Karpas-422 (cell line): ENCODE results near the gene MS4A10. TPM values are rescaled to one million over a fixed set of nuclear protein-coding genes. Genes with fewer than 3 reads are reported as not detected.
A peak's percentile ranks its signal among the peaks of the same experiment; 100 is the strongest.

Experiments
- DNase-seq: peaks from one replicate; pipeline ENCODE4 v3.0.0-alpha.2; 2015
- H2AFZ ChIP-seq: fragments of 200-600 bp; sonication (generic); 2 replicates; pipeline ENCODE4 v1.6.1; 2014; ENCODE audit warnings: antibody characterized with exemption, low read length, mixed read lengths
- H3K27ac ChIP-seq: fragments of 200-600 bp; sonication (generic); 2 replicates; pipeline ENCODE4 v1.5.1; 2014; ENCODE audit warnings: mild to moderate bottlenecking, low read length, moderate library complexity
- H3K27me3 ChIP-seq: fragments of 200-600 bp; sonication (generic); 2 replicates; pipeline ENCODE4 v1.6.1; 2014; ENCODE audit warnings: low read length, mixed read lengths
- H3K36me3 ChIP-seq: fragments of 200-600 bp; sonication (generic); 2 replicates; pipeline ENCODE4 v1.6.1; 2014; ENCODE audit warnings: low read length, mixed read lengths; ENCODE audit not compliant: insufficient read depth
- H3K4me1 ChIP-seq: fragments of 200-600 bp; sonication (generic); 2 replicates; pipeline ENCODE4 v1.6.1; 2014; ENCODE audit warnings: mild to moderate bottlenecking, low read length, mixed read lengths
- H3K4me2 ChIP-seq: fragments of 200-600 bp; sonication (generic); 2 replicates; pipeline ENCODE4 v1.6.1; 2014; ENCODE audit warnings: low read length, low read depth, mild to moderate bottlenecking; ENCODE audit not compliant: poor library complexity, severe bottlenecking
- H3K4me3 ChIP-seq: fragments of 200-600 bp; sonication (generic); 2 replicates; pipeline ENCODE4 v1.5.1; 2014; ENCODE audit warnings: mild to moderate bottlenecking, antibody characterized with exemption, low read length, mixed read lengths
- H3K79me2 ChIP-seq: fragments of 200-600 bp; sonication (generic); 2 replicates; pipeline ENCODE4 v1.6.1; 2014; ENCODE audit warnings: mild to moderate bottlenecking, low read length, mixed read lengths
- H3K9ac ChIP-seq: fragments of 200-600 bp; sonication (generic); 2 replicates; pipeline ENCODE4 v1.6.0; 2014; ENCODE audit warnings: low read length
- H3K9me2 ChIP-seq: fragments of 200-600 bp; sonication (generic), shearing (Covaris generic); replicated peaks from 2 replicates; pipeline ENCODE4 v1.6.0; 2014; ENCODE audit warnings: mild to moderate bottlenecking, low read length, moderate library complexity; ENCODE audit not compliant: insufficient read depth
- H3K9me3 ChIP-seq: fragments of 300-700, 200-600 bp; sonication (generic); 2 replicates; pipeline ENCODE4 v1.6.1; 2014; ENCODE audit warnings: low read length, mixed read lengths
- H4K20me1 ChIP-seq: fragments of 200-600 bp; sonication (generic); 2 replicates; pipeline ENCODE4 v1.6.1; 2014; ENCODE audit warnings: mild to moderate bottlenecking, antibody characterized with exemption, low read length, low read depth; ENCODE audit not compliant: insufficient read depth
- total RNA-seq: library from RNA; depleted of rRNA; stranded (reverse); fragments of >200 nt; shearing (Covaris generic); gene quantifications from 2 replicates; pipeline ENCODE4 v1.2.3, GENCODE V29; 2014; ENCODE audit warnings: low replicate concordance

The MS4A10 gene
- total RNA-seq, 1 experiment from 2014 or later, result not detected

GRCh38 chr11:60777106-60777505 lies 8.0 kb upstream of the MS4A10 start:
- Histone ChIP-seq H2AFZ (no peak overlapping the region), H3K9ac (no peak overlapping the region), H3K79me2 (no peaks in the 10 kb centered on the region)

GRCh38 chr11:60777572-60777971 lies 7.6 kb upstream of the MS4A10 start:
- no peak for DNase-seq
- H3K79me2 ChIP-seq, result no peaks in the 10 kb centered on the region
- no peaks in the 10 kb centered on the region for H3K9me3 ChIP-seq
- H3K9me2 ChIP-seq, result no peaks in the 10 kb centered on the region
- H4K20me1 ChIP-seq, result no peaks in the 10 kb centered on the region
- H3K4me3 ChIP-seq, result no peak overlapping the region
- H2AFZ ChIP-seq, result no peak overlapping the region
- no peak overlapping the region for H3K4me2 ChIP-seq
- peaks cover 5% of the 10 kb centered on the region for H3K4me1 ChIP-seq
- H3K27ac ChIP-seq, result no peak overlapping the region
- no peaks in the 10 kb centered on the region for H3K36me3 ChIP-seq
- 0 out of 2 replicates have a peak, but pooled peaks cover 5% of the 10 kb centered on the region for H3K27me3 ChIP-seq
- H3K9ac ChIP-seq, result no peak overlapping the region

More at GRCh38 chr11:60777106-60777505, 8.0 kb upstream of the MS4A10 start:
- Histone ChIP-seq H3K9me2 (no peaks in the 10 kb centered on the region), H3K27ac (no peak overlapping the region), H3K4me3 (no peak overlapping the region), H3K27me3 (0 out of 2 replicates have a peak, but pooled peaks cover 5% of the 10 kb centered on the region), H3K4me1 (peaks cover 5% of the 10 kb centered on the region), H3K4me2 (no peak overlapping the region), H3K36me3 (no peaks in the 10 kb centered on the region), H3K9me3 (no peaks in the 10 kb centered on the region), H4K20me1 (no peaks in the 10 kb centered on the region)
- DNase-seq, result no peak

- Histone ChIP-seq H3K4me2 (no peak overlapping the region), H3K27me3 (0 out of 2 replicates have a peak, but pooled peaks cover 5% of the 10 kb centered on the region), H3K36me3 (no peaks in the 10 kb centered on the region), H3K4me1 (peaks cover 5% of the 10 kb centered on the region), H3K79me2 (no peaks in the 10 kb centered on the region), H3K9me3 (no peaks in the 10 kb centered on the region), H3K4me3 (no peak overlapping the region), H3K9me2 (no peaks in the 10 kb centered on the region), H3K9ac (no peak overlapping the region), H2AFZ (no peak overlapping the region), H4K20me1 (no peaks in the 10 kb centered on the region), H3K27ac (no peak overlapping the region)
- no peak for DNase-seq
Observed at GRCh38 chr11:60780065-60780464, 5.1 kb upstream of the MS4A10 start.

- H3K36me3 ChIP-seq, result no peaks in the 10 kb centered on the region
- H3K9me3 ChIP-seq, result no peaks in the 10 kb centered on the region
- no peak overlapping the region for H3K27ac ChIP-seq
- H3K9me2 ChIP-seq, result no peaks in the 10 kb centered on the region
- DNase-seq, result no peak
- H3K9ac ChIP-seq, result no peak overlapping the region
- H3K4me1 ChIP-seq, result peaks cover 1% of the 10 kb centered on the region
- no peaks in the 10 kb centered on the region for H4K20me1 ChIP-seq
- 0 out of 2 replicates have a peak, but pooled peaks cover 5% of the 10 kb centered on the region for H3K27me3 ChIP-seq
- no peak overlapping the region for H3K4me3 ChIP-seq
- H2AFZ ChIP-seq, result no peak overlapping the region
- no peaks in the 10 kb centered on the region for H3K79me2 ChIP-seq
- H3K4me2 ChIP-seq, result no peak overlapping the region
Observed at GRCh38 chr11:60780774-60781173, 4.4 kb upstream of the MS4A10 start.

GRCh38 chr11:60781286-60781980 lies 3.7 kb upstream of the MS4A10 start:
- no peak overlapping the region for H3K4me3 ChIP-seq
- H3K36me3 ChIP-seq, result no peaks in the 10 kb centered on the region
- no peaks in the 10 kb centered on the region for H3K9me2 ChIP-seq
- no peaks in the 10 kb centered on the region for H3K79me2 ChIP-seq
- H3K4me2 ChIP-seq, result no peak overlapping the region
- no peaks in the 10 kb centered on the region for H3K4me1 ChIP-seq
- H3K9ac ChIP-seq, result no peak overlapping the region
- no peaks in the 10 kb centered on the region for H4K20me1 ChIP-seq
- 0 out of 2 replicates have a peak overlapping the region, but pooled peaks have one; percentile 12 for H2AFZ ChIP-seq
- no peak for DNase-seq
- no peaks in the 10 kb centered on the region for H3K9me3 ChIP-seq
- H3K27me3 ChIP-seq, result 0 out of 2 replicates have a peak, but pooled peaks cover 5% of the 10 kb centered on the region
- no peak overlapping the region for H3K27ac ChIP-seq

GRCh38 chr11:60781981-60782316 lies 3.2 kb upstream of the MS4A10 start:
- Histone ChIP-seq H3K9me3 (no peaks in the 10 kb centered on the region), H3K27me3 (0 out of 2 replicates have a peak, but pooled peaks cover 2% of the 10 kb centered on the region), H3K4me3 (no peak overlapping the region), H4K20me1 (no peaks in the 10 kb centered on the region), H2AFZ (no peak overlapping the region), H3K9ac (no peak overlapping the region), H3K4me1 (no peaks in the 10 kb centered on the region), H3K27ac (no peak overlapping the region), H3K4me2 (no peak overlapping the region), H3K79me2 (no peaks in the 10 kb centered on the region), H3K9me2 (no peaks in the 10 kb centered on the region), H3K36me3 (no peaks in the 10 kb centered on the region)
- DNase-seq, result no peak

- Histone ChIP-seq H3K4me1 (no peaks in the 10 kb centered on the region), H3K27me3 (no peaks in the 10 kb centered on the region), H2AFZ (no peak overlapping the region), H3K36me3 (no peaks in the 10 kb centered on the region), H3K79me2 (no peaks in the 10 kb centered on the region), H3K9ac (no peak overlapping the region), H3K27ac (no peak overlapping the region), H4K20me1 (no peaks in the 10 kb centered on the region), H3K4me2 (no peak overlapping the region), H3K4me3 (no peak overlapping the region), H3K9me2 (no peaks in the 10 kb centered on the region), H3K9me3 (no peaks in the 10 kb centered on the region)
- DNase-seq, result no peak
Observed at GRCh38 chr11:60782393-60783140, 2.6 kb upstream of the MS4A10 start.

- no peaks in the 10 kb centered on the region for H3K36me3 ChIP-seq
- H3K9me2 ChIP-seq, result no peaks in the 10 kb centered on the region
- no peaks in the 10 kb centered on the region for H3K9me3 ChIP-seq
- no peak overlapping the region for H2AFZ ChIP-seq
- no peak for DNase-seq
- no peak overlapping the region for H3K9ac ChIP-seq
- no peak overlapping the region for H3K27ac ChIP-seq
- no peaks in the 10 kb centered on the region for H3K4me1 ChIP-seq
- no peak overlapping the region for H3K4me3 ChIP-seq
- no peak overlapping the region for H3K4me2 ChIP-seq
- no peaks in the 10 kb centered on the region for H4K20me1 ChIP-seq
- no peaks in the 10 kb centered on the region for H3K27me3 ChIP-seq
- no peaks in the 10 kb centered on the region for H3K79me2 ChIP-seq
Observed at GRCh38 chr11:60783141-60783484, 2.0 kb upstream of the MS4A10 start.
